ENCODE results near the gene GOLM1.
"Not testable (repeated sequence)": the region's sequence is repeated elsewhere in the genome, so short reads cannot be mapped to it uniquely, and the experiment has no call there.

Gene GOLM1, protein sequence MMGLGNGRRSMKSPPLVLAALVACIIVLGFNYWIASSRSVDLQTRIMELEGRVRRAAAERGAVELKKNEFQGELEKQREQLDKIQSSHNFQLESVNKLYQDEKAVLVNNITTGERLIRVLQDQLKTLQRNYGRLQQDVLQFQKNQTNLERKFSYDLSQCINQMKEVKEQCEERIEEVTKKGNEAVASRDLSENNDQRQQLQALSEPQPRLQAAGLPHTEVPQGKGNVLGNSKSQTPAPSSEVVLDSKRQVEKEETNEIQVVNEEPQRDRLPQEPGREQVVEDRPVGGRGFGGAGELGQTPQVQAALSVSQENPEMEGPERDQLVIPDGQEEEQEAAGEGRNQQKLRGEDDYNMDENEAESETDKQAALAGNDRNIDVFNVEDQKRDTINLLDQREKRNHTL

GRCh38 chr9:86098824-86099700, at the start of gene GOLM1:
GOLM1 (minus strand) TSS chr9:86099558; CDS start chr9:86079320, 20,238 bp downstream.
- DNase-seq: no peak
- Histone ChIP-seq H3K27me3 (ENCODE audit: insufficient read depth, low read length, poor library complexity) (no peaks in the 10 kb centered on the region), H3K9ac (ENCODE audit: low read depth, low read length) (no peak within 1 kb of the TSS), H2AFZ (ENCODE audit: low read depth, low read length) (no peak within 1 kb of the TSS), H3K36me3 (ENCODE audit: insufficient read depth, low read length) (no peaks in the 10 kb centered on the region), H3K27ac (ENCODE audit: low read length) (no peak within 1 kb of the TSS), H3K4me3 (ENCODE audit: low read depth in 1 of 2, low read length in 2 of 2) (no peak within 1 kb of the TSS), H3K4me1 (ENCODE audit: insufficient read depth, low read length) (no peaks in the 10 kb centered on the region), H3K79me2 (ENCODE audit: insufficient read depth, low read length) (no peaks in the 10 kb centered on the region), H4K20me1 (ENCODE audit: insufficient read depth, low read length) (no peaks in the 10 kb centered on the region), H3K9me3 (ENCODE audit: insufficient read depth, low read length, severe bottlenecking) (no peaks in the 10 kb centered on the region), H3K4me2 (ENCODE audit: insufficient read depth, low read length) (no peak within 1 kb of the TSS)
- no peak for ATAC-seq (ENCODE audit: insufficient read depth, low read depth)
- no peak for TF ChIP-seq EZH2 (IDR thresholded peaks at IDR 0.05; ENCODE audit: borderline replicate concordance, low read depth, low read length, severe bottlenecking)
- TF ChIP-seq CTCF (IDR thresholded peaks at IDR 0.05; ENCODE audit: borderline replicate concordance, extremely low read depth, low read length, poor library complexity, severe bottlenecking): no peak

DNA sequence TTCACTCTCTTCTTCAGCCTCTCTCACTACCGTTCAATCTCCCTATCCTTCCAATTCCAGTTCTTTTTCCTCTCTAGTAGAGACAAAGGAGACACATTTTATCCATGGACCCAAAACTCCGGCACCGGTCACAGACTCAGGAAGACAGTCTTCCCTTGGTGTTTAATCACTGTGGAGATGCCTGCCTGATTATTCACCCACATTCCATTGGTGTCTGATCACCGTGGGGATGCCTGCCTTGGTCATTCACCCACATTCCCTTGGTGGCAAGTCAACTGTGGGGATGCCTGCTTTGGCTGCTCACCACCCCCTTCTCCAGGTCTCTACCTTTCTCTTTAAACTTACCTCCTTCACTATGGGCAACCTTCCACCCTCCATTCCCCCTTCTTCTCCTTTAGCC, 47.3 kb upstream of the GOLM1 start:
- not testable (repeated sequence) for H3K36me3 ChIP-seq (ENCODE audit: insufficient read depth, low read length); H4K20me1 ChIP-seq (ENCODE audit: insufficient read depth, low read length); H3K79me2 ChIP-seq (ENCODE audit: insufficient read depth, low read length); H3K4me3 ChIP-seq (ENCODE audit: low read depth in 1 of 2, low read length in 2 of 2); DNase-seq; H3K9ac ChIP-seq (ENCODE audit: low read depth, low read length); H3K4me2 ChIP-seq (ENCODE audit: insufficient read depth, low read length); ATAC-seq (ENCODE audit: insufficient read depth, low read depth); H3K9me3 ChIP-seq (ENCODE audit: insufficient read depth, low read length, severe bottlenecking); H3K27ac ChIP-seq (ENCODE audit: low read length); H3K27me3 ChIP-seq (ENCODE audit: insufficient read depth, low read length, poor library complexity); H2AFZ ChIP-seq (ENCODE audit: low read depth, low read length); H3K4me1 ChIP-seq (ENCODE audit: insufficient read depth, low read length)

DNA sequence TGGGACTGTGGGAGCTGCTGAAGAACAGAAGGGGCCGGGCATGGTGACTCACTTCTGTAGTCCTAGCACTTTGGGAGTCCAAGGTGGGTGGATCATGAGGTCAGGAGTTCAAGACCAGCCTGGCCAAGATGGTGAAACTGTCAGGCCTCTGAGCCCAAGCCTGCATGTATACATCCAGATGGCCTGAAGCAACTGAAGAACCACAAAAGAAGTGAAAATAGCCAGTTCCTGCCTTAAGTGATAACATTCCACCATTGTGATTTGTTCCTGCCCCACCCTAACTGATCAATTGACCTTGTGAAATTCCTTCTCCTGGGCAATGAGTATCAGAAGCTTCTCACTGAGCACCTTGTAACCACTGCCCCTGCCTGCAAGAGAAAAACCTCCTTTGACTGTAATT, 46.6 kb upstream of the GOLM1 start:
- not testable (repeated sequence) for H3K27me3 ChIP-seq (ENCODE audit: insufficient read depth, low read length, poor library complexity); H3K9ac ChIP-seq (ENCODE audit: low read depth, low read length); H4K20me1 ChIP-seq (ENCODE audit: insufficient read depth, low read length); H3K4me3 ChIP-seq (ENCODE audit: low read depth in 1 of 2, low read length in 2 of 2); H3K4me2 ChIP-seq (ENCODE audit: insufficient read depth, low read length); H3K9me3 ChIP-seq (ENCODE audit: insufficient read depth, low read length, severe bottlenecking); ATAC-seq (ENCODE audit: insufficient read depth, low read depth); H3K4me1 ChIP-seq (ENCODE audit: insufficient read depth, low read length); H3K79me2 ChIP-seq (ENCODE audit: insufficient read depth, low read length); H2AFZ ChIP-seq (ENCODE audit: low read depth, low read length); H3K27ac ChIP-seq (ENCODE audit: low read length); DNase-seq; H3K36me3 ChIP-seq (ENCODE audit: insufficient read depth, low read length)

GRCh38 chr9:86142973-86143372, 43.6 kb upstream of the GOLM1 start:
- ATAC-seq (ENCODE audit: insufficient read depth, low read depth): no peak
- H3K36me3 ChIP-seq (ENCODE audit: insufficient read depth, low read length): no peaks in the 10 kb centered on the region
- H3K4me3 ChIP-seq (ENCODE audit: low read depth in 1 of 2, low read length in 2 of 2): no peak overlapping the region
- no peak overlapping the region for H2AFZ ChIP-seq (ENCODE audit: low read depth, low read length)
- TF ChIP-seq CTCF (IDR thresholded peaks at IDR 0.05; ENCODE audit: borderline replicate concordance, extremely low read depth, low read length, poor library complexity, severe bottlenecking) (no peak), EZH2 (IDR thresholded peaks at IDR 0.05; ENCODE audit: borderline replicate concordance, low read depth, low read length, severe bottlenecking) (no peak)
- H3K4me2 ChIP-seq (ENCODE audit: insufficient read depth, low read length): no peak overlapping the region
- H3K9ac ChIP-seq (ENCODE audit: low read depth, low read length): no peak overlapping the region
- H4K20me1 ChIP-seq (ENCODE audit: insufficient read depth, low read length): no peaks in the 10 kb centered on the region
- H3K27ac ChIP-seq (ENCODE audit: low read length): no peak overlapping the region
- no peaks in the 10 kb centered on the region for H3K9me3 ChIP-seq (ENCODE audit: insufficient read depth, low read length, severe bottlenecking)
- H3K4me1 ChIP-seq (ENCODE audit: insufficient read depth, low read length): no peaks in the 10 kb centered on the region
- DNase-seq: no peak
- no peaks in the 10 kb centered on the region for H3K27me3 ChIP-seq (ENCODE audit: insufficient read depth, low read length, poor library complexity)
- H3K79me2 ChIP-seq (ENCODE audit: insufficient read depth, low read length): no peaks in the 10 kb centered on the region
